GM13977 (cell line): ENCODE measurements around the gene KDM4B.

Experiments
- DNase-seq: peaks from one replicate; pipeline ENCODE4 v3.0.0; 2012; ENCODE audit warnings: low spot score
- CTCF ChIP-seq: IDR thresholded peaks from 2 replicates; pipeline ENCODE4 v1.5.1; 2012; ENCODE audit warnings: mild to moderate bottlenecking, control low read depth; ENCODE audit not compliant: insufficient read depth; ENCODE audit errors: extremely low read depth, missing control alignments
- in situ Hi-C: fragments of 300-500 bp; cut with MboI; formaldehyde crosslinking; loops from one replicate; pipeline ENCODE4 v1.12.0; 2022; ENCODE audit warnings: low sequenced_read_pairs, low pct_unique_long_range_greater_than_20kb, mixed read lengths, inconsistent platforms; ENCODE audit not compliant: unreplicated experiment

The KDM4B gene

GRCh38 chr19:5131506-5132205, 162.7 kb downstream of the KDM4B start:
- DNase-seq, result peak; percentile 84
- no peak for TF ChIP-seq CTCF
- in situ Hi-C loops, result no loop called here

GRCh38 chr19:5132206-5132560, 163.3 kb downstream of the KDM4B start:
- TF ChIP-seq CTCF, result no peak
- DNase-seq, result no peak
- in situ Hi-C loops, result no loop called here

GRCh38 chr19:5132698-5133651, 164.1 kb downstream of the KDM4B start:
- DNase-seq, result no peak
- no peak for TF ChIP-seq CTCF
- in situ Hi-C loops, result no loop called here

GRCh38 chr19:5133986-5134595, 165.2 kb downstream of the KDM4B start:
- TF ChIP-seq CTCF, result no peak
- in situ Hi-C loops, result no loop called here
- no peak for DNase-seq

GRCh38 chr19:5134691-5135090, 165.8 kb downstream of the KDM4B start:
- no peak for DNase-seq
- in situ Hi-C loops, result no loop called here

More at GRCh38 chr19:5134691-5135090, 165.8 kb downstream of the KDM4B start:
- TF ChIP-seq CTCF, result no peak
